ENCODE data around the gene GPR137B. TPM values are rescaled to one million over a fixed set of nuclear protein-coding genes. Genes with fewer than 3 reads are reported as not detected.

Gene GPR137B
- total and polyA plus RNA-seq, 4 donors = 2.2 to 8.6 (median 5.3) TPM

GRCh38 chr1:236141447-236142252 is 689 bp upstream of the GPR137B start:
- TF ChIP-seq GABPA (IDR thresholded peaks at IDR 0.05 in 1 of 2, conservative IDR thresholded peaks at IDR 0.05 in 1 of 2) = no peak
- TF ChIP-seq YY1 (IDR thresholded peaks at IDR 0.05) = no peak
- no peak for TF ChIP-seq RXRA (IDR thresholded peaks at IDR 0.05)
- TF ChIP-seq CTCF (IDR thresholded peaks at IDR 0.05; ENCODE audit: low read depth, low read length, missing input control) = no peak
- no peak for TF ChIP-seq EGR1 (IDR thresholded peaks at IDR 0.05; ENCODE audit: low read depth in 2 of 2)
- no peak for TF ChIP-seq HNF4A (conservative IDR thresholded peaks at IDR 0.05)
- no peak for TF ChIP-seq JUND (IDR thresholded peaks at IDR 0.05)
- TF ChIP-seq NR2F2 (IDR thresholded peaks at IDR 0.05) = no peak
- no peak for TF ChIP-seq SP1 (IDR thresholded peaks at IDR 0.05)
- TF ChIP-seq FOXA2 (IDR thresholded peaks at IDR 0.05) = no peak
- TF ChIP-seq HNF4G (IDR thresholded peaks at IDR 0.05) = no peak
- TF ChIP-seq TAF1 (conservative IDR thresholded peaks at IDR 0.05) = no peak
- no peak for TF ChIP-seq ATF3 (IDR thresholded peaks at IDR 0.05)
- no peak for TF ChIP-seq RAD21 (IDR thresholded peaks at IDR 0.05)
- no peak for TF ChIP-seq ZBTB33 (IDR thresholded peaks at IDR 0.05)
- no peak for TF ChIP-seq MAX (IDR thresholded peaks at IDR 0.05)
- peaks cover 0 to 20% (median 15%) of the 10 kb centered on the region in 4 donors for H3K4me1 ChIP-seq (ENCODE audit: control insufficient read depth in 4 of 4, insufficient read depth in 4 of 4, low read length in 3 of 4)
- H3K9ac ChIP-seq (ENCODE audit: low read depth in 1 of 2, low read length in 2 of 2) = peak overlapping the region in 1 of 2 donors; percentile 71
- H3K27me3 ChIP-seq (ENCODE audit: control insufficient read depth in 4 of 4, insufficient read depth in 4 of 4, low read length in 3 of 4) = no peaks in the 10 kb centered on the region
- DNase-seq (ENCODE audit: low spot score) = no peak
- H3K4me3 ChIP-seq (ENCODE audit: low read depth in 1 of 3, low read length in 3 of 3) = peak overlapping the region; percentile 33 to 85 (median 49)
- no peaks in the 10 kb centered on the region for H3K9me3 ChIP-seq (ENCODE audit: control insufficient read depth in 4 of 4, low read length in 3 of 4)
- 2% methylated on average over 67 of the region's 67 CpGs for WGBS
- H3K27ac ChIP-seq (ENCODE audit: low read depth in 1 of 2, low read length in 2 of 2) = peak overlapping the region in 1 of 2 donors; percentile 7
- no peaks in the 10 kb centered on the region for H3K36me3 ChIP-seq (ENCODE audit: control insufficient read depth in 4 of 4, insufficient read depth in 3 of 4, low read depth in 1 of 4, low read length in 3 of 4)

GRCh38 chr1:236143104-236143948 is 987 bp downstream of the GPR137B start:
- WGBS = 30% methylated on average over 39 of the region's 39 CpGs
- H3K4me1 ChIP-seq (ENCODE audit: control insufficient read depth in 4 of 4, insufficient read depth in 4 of 4, low read length in 3 of 4) = peaks cover 0 to 20% (median 15%) of the 10 kb centered on the region in 4 donors
- no peaks in the 10 kb centered on the region for H3K9me3 ChIP-seq (ENCODE audit: control insufficient read depth in 4 of 4, low read length in 3 of 4)
- H3K27ac ChIP-seq (ENCODE audit: low read depth in 1 of 2, low read length in 2 of 2) = peak overlapping the region; percentile 14 to 28
- peak overlapping the region; percentile 74 to 85 (median 78) for H3K4me3 ChIP-seq (ENCODE audit: low read depth in 1 of 3, low read length in 3 of 3)
- no peaks in the 10 kb centered on the region for H3K27me3 ChIP-seq (ENCODE audit: control insufficient read depth in 4 of 4, insufficient read depth in 4 of 4, low read length in 3 of 4)
- DNase-seq (ENCODE audit: low spot score) = no peak
- no peaks in the 10 kb centered on the region for H3K36me3 ChIP-seq (ENCODE audit: control insufficient read depth in 4 of 4, insufficient read depth in 3 of 4, low read depth in 1 of 4, low read length in 3 of 4)
- H3K9ac ChIP-seq (ENCODE audit: low read depth in 1 of 2, low read length in 2 of 2) = peak overlapping the region; percentile 57 to 72
- TF ChIP-seq EGR1 (IDR thresholded peaks at IDR 0.05; ENCODE audit: low read depth in 2 of 2) = no peak
- TF ChIP-seq TAF1 (conservative IDR thresholded peaks at IDR 0.05) = no peak
- no peak for TF ChIP-seq FOXA1 (IDR thresholded peaks at IDR 0.05)
- TF ChIP-seq MAX (IDR thresholded peaks at IDR 0.05) = no peak
- TF ChIP-seq NR2F2 (IDR thresholded peaks at IDR 0.05) = no peak
- TF ChIP-seq HNF4G (IDR thresholded peaks at IDR 0.05) = no peak
- TF ChIP-seq YY1 (IDR thresholded peaks at IDR 0.05) = no peak
- no peak for TF ChIP-seq CTCF (IDR thresholded peaks at IDR 0.05; ENCODE audit: low read depth, low read length, missing input control)
- no peak for TF ChIP-seq REST (IDR thresholded peaks at IDR 0.05)
